HFFc6 (cell line): Measurements from ENCODE around the gene TBXAS1. TPM values are rescaled to one million over a fixed set of nuclear protein-coding genes. Genes with fewer than 3 reads are reported as not detected.

ENCODE experiments used
- DNase-seq: peaks from one replicate; pipeline ENCODE4 v3.0.0-alpha.2; 2018
- H3K27ac Mint-ChIP-seq: 2 replicates; pipeline ENCODE4 v1.8.0; 2020; ENCODE audit warnings: mild to moderate bottlenecking, mixed read lengths
- H3K27me3 Mint-ChIP-seq: 2 replicates; pipeline ENCODE4 v1.8.0; 2021; ENCODE audit warnings: mild to moderate bottlenecking, moderate library complexity, mixed read lengths; ENCODE audit not compliant: insufficient read depth
- H3K36me3 Mint-ChIP-seq: 2 replicates; pipeline ENCODE4 v1.8.0; 2021; ENCODE audit warnings: low read depth, mixed read lengths
- H3K4me1 Mint-ChIP-seq: 2 replicates; pipeline ENCODE4 v1.8.0; 2020; ENCODE audit warnings: low read depth, mixed read lengths
- H3K4me3 Mint-ChIP-seq: 2 replicates; pipeline ENCODE4 v1.8.0; 2020; ENCODE audit warnings: mild to moderate bottlenecking, moderate library complexity, mixed read lengths
- H3K9me3 Mint-ChIP-seq: 2 replicates; pipeline ENCODE4 v1.8.0; 2020; ENCODE audit warnings: mild to moderate bottlenecking, mixed read lengths
- long read RNA-seq: library from polyadenylated mRNA; unstranded; transcript quantifications from one replicate; pipeline ENCODE4 v2.0.0, GENCODE V29; 2019
- total RNA-seq, 6 experiments: library from RNA; stranded (reverse); fragmentation: NEBNext Ultra II Directional; extraction: Animal tissue kit (Norgen Biotek cat#: 25700); gene quantifications; 2 replicates in 1 of 6; 3 replicates in 5 of 6; pipeline ENCODE4 v1.2.3, GENCODE V29; 2021
- TF ChIP-seq, protein P1 (sequence below): fragments of 200-600 bp; sonication (generic); IDR thresholded peaks from 2 replicates; pipeline ENCODE4 v1.5.0; 2021; ENCODE audit warnings: antibody characterized with exemption, mild to moderate bottlenecking

Gene TBXAS1
- 1 to 10 TPM in 3 of 6 experiments, under 1 TPM in 3; 0.47 to 1.8 (median 1.0) TPM for total RNA-seq
- long read RNA-seq, partial matches to known transcripts = 1 of 1 reads
- long read RNA-seq, other reads (novel, unspliced or antisense) = 0 of 1 reads

GRCh38 chr7:139829025-139829774 is at the start of gene TBXAS1:
Gene TBXAS1 (plus strand): TSS chr7:139829264. CDS start chr7:139829391, 127 bp downstream.
- H3K27me3 Mint-ChIP-seq = peaks cover 30% of the 10 kb centered on the region
- H3K36me3 Mint-ChIP-seq = no peaks in the 10 kb centered on the region
- TF ChIP-seq, protein P1, sequence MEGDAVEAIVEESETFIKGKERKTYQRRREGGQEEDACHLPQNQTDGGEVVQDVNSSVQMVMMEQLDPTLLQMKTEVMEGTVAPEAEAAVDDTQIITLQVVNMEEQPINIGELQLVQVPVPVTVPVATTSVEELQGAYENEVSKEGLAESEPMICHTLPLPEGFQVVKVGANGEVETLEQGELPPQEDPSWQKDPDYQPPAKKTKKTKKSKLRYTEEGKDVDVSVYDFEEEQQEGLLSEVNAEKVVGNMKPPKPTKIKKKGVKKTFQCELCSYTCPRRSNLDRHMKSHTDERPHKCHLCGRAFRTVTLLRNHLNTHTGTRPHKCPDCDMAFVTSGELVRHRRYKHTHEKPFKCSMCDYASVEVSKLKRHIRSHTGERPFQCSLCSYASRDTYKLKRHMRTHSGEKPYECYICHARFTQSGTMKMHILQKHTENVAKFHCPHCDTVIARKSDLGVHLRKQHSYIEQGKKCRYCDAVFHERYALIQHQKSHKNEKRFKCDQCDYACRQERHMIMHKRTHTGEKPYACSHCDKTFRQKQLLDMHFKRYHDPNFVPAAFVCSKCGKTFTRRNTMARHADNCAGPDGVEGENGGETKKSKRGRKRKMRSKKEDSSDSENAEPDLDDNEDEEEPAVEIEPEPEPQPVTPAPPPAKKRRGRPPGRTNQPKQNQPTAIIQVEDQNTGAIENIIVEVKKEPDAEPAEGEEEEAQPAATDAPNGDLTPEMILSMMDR = no peak
- H3K27ac Mint-ChIP-seq = no peak within 1 kb of the TSS
- H3K4me3 Mint-ChIP-seq = no peak within 1 kb of the TSS
- no peak for DNase-seq
- peaks cover 6% of the 10 kb centered on the region for H3K4me1 Mint-ChIP-seq
- H3K9me3 Mint-ChIP-seq = peaks cover 14% of the 10 kb centered on the region

- H3K27me3 Mint-ChIP-seq = peaks cover 13% of the 10 kb centered on the region
- no peaks in the 10 kb centered on the region for H3K36me3 Mint-ChIP-seq
- H3K4me3 Mint-ChIP-seq = no peak overlapping the region
- H3K27ac Mint-ChIP-seq = no peak overlapping the region
- peaks cover 11% of the 10 kb centered on the region for H3K4me1 Mint-ChIP-seq
- TF ChIP-seq, protein P1 = no peak
- DNase-seq = no peak
- no peaks in the 10 kb centered on the region for H3K9me3 Mint-ChIP-seq
Measured at GRCh38 chr7:139782932-139783331, 46.1 kb upstream of the TBXAS1 start.

- H3K4me3 Mint-ChIP-seq = no peak overlapping the region
Measured at GRCh38 chr7:139783647-139784385, 45.2 kb upstream of the TBXAS1 start.

GRCh38 chr7:139784648-139785047 is 44.4 kb upstream of the TBXAS1 start:
- no peaks in the 10 kb centered on the region for H3K4me1 Mint-ChIP-seq
- TF ChIP-seq, protein P1 = no peak
- H3K4me3 Mint-ChIP-seq = no peak overlapping the region
- H3K27ac Mint-ChIP-seq = no peak overlapping the region
- H3K36me3 Mint-ChIP-seq = no peaks in the 10 kb centered on the region
- DNase-seq = no peak
- H3K9me3 Mint-ChIP-seq = no peaks in the 10 kb centered on the region
- peaks cover 12% of the 10 kb centered on the region for H3K27me3 Mint-ChIP-seq

More at GRCh38 chr7:139783647-139784385, 45.2 kb upstream of the TBXAS1 start:
- H3K4me1 Mint-ChIP-seq = peaks cover 7% of the 10 kb centered on the region
- no peak overlapping the region for H3K27ac Mint-ChIP-seq
- H3K9me3 Mint-ChIP-seq = no peaks in the 10 kb centered on the region
- peaks cover 13% of the 10 kb centered on the region for H3K27me3 Mint-ChIP-seq
- no peaks in the 10 kb centered on the region for H3K36me3 Mint-ChIP-seq
- DNase-seq = no peak
- TF ChIP-seq, protein P1 = no peak

DNA sequence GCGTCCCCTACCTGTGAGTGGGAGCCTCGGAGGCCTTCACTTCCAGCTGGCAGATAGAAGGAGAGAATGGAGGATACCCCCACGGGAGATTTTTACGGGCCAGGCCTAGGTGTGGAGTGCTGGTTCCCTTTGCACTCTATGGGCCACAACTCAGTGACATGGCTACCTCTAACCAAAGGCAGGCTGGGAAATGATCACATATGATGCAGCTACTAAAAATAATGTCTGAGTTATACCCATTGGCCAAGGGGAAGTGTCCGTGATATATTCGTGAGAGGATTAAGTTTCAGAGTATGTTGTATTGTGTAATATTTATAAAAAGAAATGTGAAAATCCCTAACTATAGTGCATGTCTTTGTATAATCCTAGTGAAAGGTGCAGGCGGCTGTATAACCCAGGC is 37.7 kb upstream of the TBXAS1 start:
- TF ChIP-seq, protein P1 = no peak
- Mint-ChIP-seq H3K27me3 (peaks cover 15% of the 10 kb centered on the region), H3K27ac (no peak overlapping the region), H3K4me1 (no peaks in the 10 kb centered on the region), H3K9me3 (no peaks in the 10 kb centered on the region), H3K4me3 (no peak overlapping the region), H3K36me3 (no peaks in the 10 kb centered on the region; the same call in 1 of the 2 replicates)
- no peak for DNase-seq
